Stomach (tissue), 4 donors: ENCODE measurements around the gene LRRTM3.

Experiments
- POLR2AphosphoS5 ChIP-seq, 3 donors: sonication (generic); formaldehyde crosslinking; IDR thresholded peaks; one replicate each; pipeline ENCODE4 v1.6.1; 2016; ENCODE audit warnings: antibody characterized with exemption in 3 of 3
- TF ChIP-seq, protein P1 (sequence below), 7 experiments: fragments of 450-650 bp in 4 of 7; fragments of 200-600 bp in 3 of 7; sonication (generic) in 3 of 7; IDR thresholded peaks; one replicate each; pipeline ENCODE4 v1.5.1; 2016 to 2019; ENCODE audit warnings: antibody characterized with exemption in 7 of 7, control low read depth in 2 of 7, mild to moderate bottlenecking in 1 of 7

DNA sequence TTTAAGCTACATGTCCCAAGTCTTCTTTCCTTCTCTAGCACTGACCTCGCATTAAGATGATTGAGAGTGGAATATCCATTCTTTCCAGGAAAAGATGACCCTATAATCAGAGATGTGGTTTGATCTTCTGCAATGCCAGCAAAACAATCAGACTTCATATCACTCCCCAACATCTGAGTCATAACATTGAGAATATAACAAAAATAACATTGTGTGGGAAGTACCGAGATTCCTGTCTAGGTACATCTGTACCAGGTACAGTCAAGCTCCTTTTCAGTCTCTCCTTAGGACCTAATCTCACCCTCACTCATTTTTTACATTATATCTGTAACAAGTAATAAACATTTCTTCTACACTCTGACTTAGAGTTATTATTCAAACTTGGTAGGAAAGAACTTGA, 201.6 kb downstream of the LRRTM3 start:
- TF ChIP-seq, protein P1, sequence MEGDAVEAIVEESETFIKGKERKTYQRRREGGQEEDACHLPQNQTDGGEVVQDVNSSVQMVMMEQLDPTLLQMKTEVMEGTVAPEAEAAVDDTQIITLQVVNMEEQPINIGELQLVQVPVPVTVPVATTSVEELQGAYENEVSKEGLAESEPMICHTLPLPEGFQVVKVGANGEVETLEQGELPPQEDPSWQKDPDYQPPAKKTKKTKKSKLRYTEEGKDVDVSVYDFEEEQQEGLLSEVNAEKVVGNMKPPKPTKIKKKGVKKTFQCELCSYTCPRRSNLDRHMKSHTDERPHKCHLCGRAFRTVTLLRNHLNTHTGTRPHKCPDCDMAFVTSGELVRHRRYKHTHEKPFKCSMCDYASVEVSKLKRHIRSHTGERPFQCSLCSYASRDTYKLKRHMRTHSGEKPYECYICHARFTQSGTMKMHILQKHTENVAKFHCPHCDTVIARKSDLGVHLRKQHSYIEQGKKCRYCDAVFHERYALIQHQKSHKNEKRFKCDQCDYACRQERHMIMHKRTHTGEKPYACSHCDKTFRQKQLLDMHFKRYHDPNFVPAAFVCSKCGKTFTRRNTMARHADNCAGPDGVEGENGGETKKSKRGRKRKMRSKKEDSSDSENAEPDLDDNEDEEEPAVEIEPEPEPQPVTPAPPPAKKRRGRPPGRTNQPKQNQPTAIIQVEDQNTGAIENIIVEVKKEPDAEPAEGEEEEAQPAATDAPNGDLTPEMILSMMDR (IDR thresholded peaks at IDR 0.05) = no peak
- TF ChIP-seq POLR2AphosphoS5 (IDR thresholded peaks at IDR 0.05) = no peak
